GM19025 (cell line): Measurements from ENCODE around the gene SVEP1.
"Not testable (repeated sequence)": the region's sequence is repeated elsewhere in the genome, so short reads cannot be mapped to it uniquely, and the experiment has no call there.

Source experiments
- ATAC-seq: cut with Tn5 transposase; IDR thresholded peaks from one replicate; pipeline ENCODE4 v1.9.1; 2021; ENCODE audit warnings: mild to moderate bottlenecking, low read depth, moderate library complexity; ENCODE audit not compliant: unreplicated experiment

SVEP1 gene

GRCh38 chr9:110580850-110581249, 1.3 kb upstream of the SVEP1 start:
- ATAC-seq: no peak

- no peak for ATAC-seq
These were observed 300 bp upstream of the SVEP1 start for GRCh38 chr9:110579862-110580219.

- no peak for ATAC-seq
These were observed 937 bp downstream of the SVEP1 start for GRCh38 chr9:110578575-110579033.

GRCh38 chr9:110575945-110576344, 3.6 kb downstream of the SVEP1 start:
- ATAC-seq: no peak

- no peak for ATAC-seq
These were observed 4.4 kb downstream of the SVEP1 start for GRCh38 chr9:110575169-110575568.

- no peak for ATAC-seq
These were observed 6.2 kb downstream of the SVEP1 start for GRCh38 chr9:110573305-110573704.

- ATAC-seq: no peak
These were observed 7.6 kb downstream of the SVEP1 start for GRCh38 chr9:110571801-110572483.

- ATAC-seq: no peak
These were observed 13.4 kb downstream of the SVEP1 start for GRCh38 chr9:110566156-110566555.

GRCh38 chr9:110561826-110562225, 17.7 kb downstream of the SVEP1 start:
- no peak for ATAC-seq

- ATAC-seq: no peak
These were observed 19.7 kb downstream of the SVEP1 start for GRCh38 chr9:110559869-110560268.

- no peak for ATAC-seq
These were observed 23.8 kb downstream of the SVEP1 start for GRCh38 chr9:110555551-110556331.

- no peak for ATAC-seq
These were observed 33.1 kb downstream of the SVEP1 start for GRCh38 chr9:110546411-110546871.

- no peak for ATAC-seq
These were observed 33.8 kb downstream of the SVEP1 start for GRCh38 chr9:110545705-110546104.

- ATAC-seq: no peak
These were observed 35.9 kb downstream of the SVEP1 start for GRCh38 chr9:110543631-110544051.

GRCh38 chr9:110541950-110542349, 37.6 kb downstream of the SVEP1 start:
- ATAC-seq: no peak

- ATAC-seq: no peak
These were observed 40.9 kb downstream of the SVEP1 start for GRCh38 chr9:110538647-110539041.

GRCh38 chr9:110537841-110538646, 41.5 kb downstream of the SVEP1 start:
- ATAC-seq: no peak

GRCh38 chr9:110536822-110537221, 42.7 kb downstream of the SVEP1 start:
- no peak for ATAC-seq

- ATAC-seq: not testable (repeated sequence)
These were observed 45.4 kb downstream of the SVEP1 start for GRCh38 chr9:110534162-110534561.

- ATAC-seq: no peak
These were observed 46.5 kb downstream of the SVEP1 start for GRCh38 chr9:110532908-110533665.
